ENCODE measurements around the gene AMBRA1.
"Not testable (repeated sequence)": the region's sequence is repeated elsewhere in the genome, so short reads cannot be mapped to it uniquely, and the experiment has no call there.

AMBRA1 gene

DNA sequence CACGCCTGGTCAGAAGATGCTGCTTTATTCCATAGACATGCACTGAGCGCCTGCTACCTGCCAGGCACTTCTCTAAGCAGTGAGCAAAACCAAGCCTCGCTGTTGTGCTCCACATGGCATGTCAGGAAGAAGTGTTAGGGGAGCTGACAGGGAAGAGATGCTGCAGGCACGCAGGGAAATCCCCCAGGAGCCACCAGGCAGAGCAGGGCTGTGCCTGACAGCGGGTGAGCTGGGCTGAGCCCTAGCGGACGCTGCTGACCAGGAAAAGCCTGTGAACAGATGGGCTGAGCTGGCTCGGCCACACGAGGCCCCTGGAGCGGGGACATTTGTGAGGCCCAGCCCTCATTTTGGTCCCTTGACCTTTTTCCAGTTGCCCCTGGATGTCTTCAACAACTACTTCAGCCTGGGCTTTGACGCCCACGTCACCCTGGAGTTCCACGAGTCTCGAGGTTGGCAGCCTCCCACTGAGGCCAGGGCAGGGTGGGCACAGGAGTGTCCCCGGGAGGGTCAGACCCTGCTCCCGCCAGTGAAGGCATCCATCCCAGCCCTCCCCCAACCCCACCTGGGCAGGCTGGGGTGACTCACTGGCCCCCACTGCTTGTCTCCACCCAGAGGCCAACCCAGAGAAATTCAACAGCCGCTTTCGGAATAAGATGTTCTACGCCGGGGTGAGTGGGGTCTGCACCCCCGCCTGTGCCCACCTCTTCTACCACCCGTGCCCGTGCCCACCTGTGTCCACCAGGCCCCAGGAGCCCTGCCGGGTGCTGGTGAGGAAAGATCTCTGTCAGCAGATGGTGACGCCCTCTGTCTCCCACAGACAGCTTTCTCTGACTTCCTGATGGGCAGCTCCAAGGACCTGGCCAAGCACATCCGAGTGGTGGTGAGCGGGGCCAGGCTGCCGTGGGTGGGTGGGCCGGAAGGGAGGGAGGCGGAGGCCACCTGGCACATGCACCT is 219.8 kb downstream of the AMBRA1 start:
- TF ChIP-seq CTCF (IDR thresholded peaks at IDR 0.05; ENCODE audit: low read depth, low read length): no peak
- DNase-seq (ENCODE audit: extremely low read depth, low read depth): no peak

GRCh38 chr11:46372501-46372900 is 221.3 kb downstream of the AMBRA1 start:
- DNase-seq (ENCODE audit: extremely low read depth, low read depth): not testable (repeated sequence)

GRCh38 chr11:46372086-46372485 is 221.7 kb downstream of the AMBRA1 start:
- TF ChIP-seq CTCF (IDR thresholded peaks at IDR 0.05; ENCODE audit: low read depth, low read length): no peak

DNA sequence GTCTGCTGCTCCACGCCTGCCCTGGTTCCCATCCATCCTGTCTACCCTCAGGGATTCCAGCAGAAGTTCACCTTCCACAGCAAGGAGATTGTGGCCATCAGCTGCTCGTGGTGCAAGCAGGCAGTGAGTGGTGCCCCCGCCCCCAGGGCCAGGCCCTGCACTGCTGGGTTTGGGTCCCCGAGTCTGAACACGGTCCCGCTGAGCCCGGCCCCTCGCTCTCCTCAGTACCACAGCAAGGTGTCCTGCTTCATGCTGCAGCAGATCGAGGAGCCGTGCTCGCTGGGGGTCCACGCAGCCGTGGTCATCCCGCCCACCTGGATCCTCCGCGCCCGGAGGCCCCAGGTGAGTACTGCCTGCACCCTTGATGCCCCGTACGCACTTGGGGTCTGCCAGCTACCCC is 222.6 kb downstream of the AMBRA1 start:
- not testable (repeated sequence) for DNase-seq (ENCODE audit: extremely low read depth, low read depth)

More at GRCh38 chr11:46372086-46372485, 221.7 kb downstream of the AMBRA1 start:
- DNase-seq (ENCODE audit: extremely low read depth, low read depth): no peak

DNA sequence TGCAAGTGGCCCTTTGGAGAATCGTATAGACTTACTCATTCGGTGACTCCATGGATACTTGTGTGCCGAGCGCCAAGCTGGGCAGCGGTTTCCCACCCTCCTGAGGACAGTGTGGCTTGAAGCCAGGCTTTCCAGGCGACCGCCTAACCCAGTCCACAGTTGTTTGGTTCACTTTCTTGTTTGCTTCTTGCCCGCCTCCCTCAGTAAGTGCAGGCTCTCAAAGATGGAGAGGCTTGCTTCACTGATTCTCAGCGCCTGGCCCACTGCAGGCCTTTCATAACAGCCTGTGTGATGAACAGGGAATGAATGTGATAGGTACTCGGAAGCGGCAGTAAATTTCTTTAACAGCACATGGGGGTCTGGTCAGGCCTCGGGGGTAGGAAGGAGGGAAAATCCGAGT is 223.6 kb downstream of the AMBRA1 start:
- no peak for DNase-seq (ENCODE audit: extremely low read depth, low read depth)
- TF ChIP-seq CTCF (IDR thresholded peaks at IDR 0.05; ENCODE audit: low read depth, low read length): no peak

GRCh38 chr11:46369458-46370152 is 224.2 kb downstream of the AMBRA1 start:
- DNase-seq (ENCODE audit: extremely low read depth, low read depth): no peak
- TF ChIP-seq CTCF (IDR thresholded peaks at IDR 0.05; ENCODE audit: low read depth, low read length): peak; percentile 92

DNA sequence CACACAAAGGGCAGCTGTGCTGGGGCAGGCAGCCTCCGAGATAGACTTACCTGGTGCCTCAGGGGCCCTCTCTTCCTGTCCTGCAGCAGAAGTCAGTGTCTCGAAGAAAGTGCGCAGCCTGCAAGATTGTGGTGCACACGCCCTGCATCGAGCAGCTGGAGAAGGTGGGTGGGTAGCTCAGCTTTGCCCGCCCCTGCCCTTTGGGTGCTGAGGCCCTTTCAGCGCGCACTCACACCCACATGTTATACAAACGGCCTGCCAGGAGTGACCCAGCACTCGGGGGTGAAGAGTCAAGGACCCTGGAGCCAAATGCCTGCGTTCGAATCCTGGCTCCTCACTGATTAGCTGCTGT is 225.9 kb downstream of the AMBRA1 start:
- no peak for DNase-seq (ENCODE audit: extremely low read depth, low read depth)
- no peak for TF ChIP-seq CTCF (IDR thresholded peaks at IDR 0.05; ENCODE audit: low read depth, low read length)

- DNase-seq (ENCODE audit: extremely low read depth, low read depth): no peak
- TF ChIP-seq CTCF (IDR thresholded peaks at IDR 0.05; ENCODE audit: low read depth, low read length): peak; percentile 82
Measured at GRCh38 chr11:46367244-46367915, 226.4 kb downstream of the AMBRA1 start.

Data from AG09319 (cell line).